Activated effector memory CD4-positive, alpha-beta T cell treated with Interleukin-2 at 50 U/mL for 16 hours (primary cell): ENCODE measurements around the gene SLC30A1.
"Not testable (repeated sequence)": the region's sequence is repeated elsewhere in the genome, so short reads cannot be mapped to it uniquely, and the experiment has no call there.

Experiments used
- DNase-seq: peaks from one replicate; pipeline ENCODE4 v3.0.0-alpha.2; 2020

Gene SLC30A1

GRCh38 chr1:211578640-211579439 is at the start of gene SLC30A1:
TSS of gene SLC30A1 (minus strand) at chr1:211579161. CDS start at chr1:211578612, 549 bp downstream.
- DNase-seq, result peak; percentile 99

- DNase-seq, result no peak
These were observed 49.5 kb upstream of the SLC30A1 start for GRCh38 chr1:211628417-211628816.

- DNase-seq, result no peak
These were observed 48.3 kb upstream of the SLC30A1 start for GRCh38 chr1:211627259-211627658.

GRCh38 chr1:211625866-211626265 is 46.9 kb upstream of the SLC30A1 start:
- not testable (repeated sequence) for DNase-seq

GRCh38 chr1:211625040-211625439 is 46.1 kb upstream of the SLC30A1 start:
- DNase-seq, result no peak

- no peak for DNase-seq
These were observed 44.6 kb upstream of the SLC30A1 start for GRCh38 chr1:211623515-211623914.

GRCh38 chr1:211621447-211622198 is 42.7 kb upstream of the SLC30A1 start:
- no peak for DNase-seq

GRCh38 chr1:211620097-211620496 is 41.1 kb upstream of the SLC30A1 start:
- no peak for DNase-seq

- no peak for DNase-seq
These were observed 40.4 kb upstream of the SLC30A1 start for GRCh38 chr1:211619033-211619996.

GRCh38 chr1:211616965-211617297 is 38.0 kb upstream of the SLC30A1 start:
- no peak for DNase-seq

- no peak for DNase-seq
These were observed 37.4 kb upstream of the SLC30A1 start for GRCh38 chr1:211616231-211616964.

- DNase-seq, result no peak
These were observed 35.7 kb upstream of the SLC30A1 start for GRCh38 chr1:211614615-211615014.

GRCh38 chr1:211613951-211614350 is 35.0 kb upstream of the SLC30A1 start:
- no peak for DNase-seq

GRCh38 chr1:211613108-211613947 is 34.4 kb upstream of the SLC30A1 start:
- DNase-seq, result no peak

GRCh38 chr1:211612786-211613107 is 33.8 kb upstream of the SLC30A1 start:
- no peak for DNase-seq

- no peak for DNase-seq
These were observed 32.9 kb upstream of the SLC30A1 start for GRCh38 chr1:211611818-211612217.

- no peak for DNase-seq
These were observed 32.0 kb upstream of the SLC30A1 start for GRCh38 chr1:211610779-211611556.

GRCh38 chr1:211609120-211610024 is 30.4 kb upstream of the SLC30A1 start:
- DNase-seq, result no peak

- DNase-seq, result no peak
These were observed 29.0 kb upstream of the SLC30A1 start for GRCh38 chr1:211607754-211608473.
